HG03064 (cell line): ENCODE measurements around the gene NLGN1.

Experiments
- ATAC-seq: cut with Tn5 transposase; IDR thresholded peaks from one replicate; pipeline ENCODE4 v1.9.1; 2021; ENCODE audit warnings: low read depth; ENCODE audit not compliant: unreplicated experiment

NLGN1 gene

DNA sequence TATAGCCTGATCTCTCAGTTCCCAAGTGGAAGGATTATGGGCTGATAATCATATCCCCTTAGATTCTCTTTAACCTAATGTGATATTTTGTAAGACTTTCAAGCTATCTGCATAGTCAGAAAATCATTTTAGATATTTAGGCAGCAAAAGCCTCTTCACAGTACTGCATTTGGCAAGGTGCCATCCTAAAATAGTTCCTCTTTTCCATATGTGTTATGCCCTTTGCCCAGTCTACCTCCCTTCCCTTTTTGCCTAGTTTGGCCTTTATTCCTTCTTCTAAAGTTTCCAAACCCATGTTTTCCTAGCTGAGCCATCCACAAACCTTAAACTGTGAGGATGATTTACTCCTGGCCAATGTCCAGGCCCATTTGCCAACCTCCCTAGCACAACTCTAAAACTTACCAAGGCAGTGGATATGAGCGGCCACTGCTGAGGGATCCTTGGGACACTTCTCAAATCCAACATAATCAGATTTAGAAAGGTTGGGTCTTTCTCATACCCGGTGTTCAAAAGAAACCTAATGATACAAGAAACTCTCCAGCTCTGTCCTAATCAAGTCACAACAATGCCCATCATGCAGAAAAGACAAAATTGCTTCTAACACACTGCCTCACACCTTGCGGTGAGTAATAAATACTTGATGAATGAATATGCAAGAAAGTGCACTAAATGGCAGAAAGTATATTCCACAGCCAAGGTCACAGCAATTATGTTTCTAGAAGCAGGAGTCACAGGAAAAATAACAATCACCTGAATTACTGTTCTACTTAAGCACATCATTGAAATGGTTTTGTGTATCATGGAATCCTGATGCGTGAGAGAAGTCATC lies 493.9 kb downstream of the NLGN1 start:
- no peak for ATAC-seq

- no peak for ATAC-seq
Measured at GRCh38 chr3:173892547-173892946, 495.0 kb downstream of the NLGN1 start.

GRCh38 chr3:173893066-173893465 lies 495.5 kb downstream of the NLGN1 start:
- no peak for ATAC-seq

- ATAC-seq: no peak
Measured at GRCh38 chr3:173893835-173894234, 496.3 kb downstream of the NLGN1 start.

GRCh38 chr3:173897631-173898030 lies 500.1 kb downstream of the NLGN1 start:
- no peak for ATAC-seq

GRCh38 chr3:173901649-173902048 lies 504.1 kb downstream of the NLGN1 start:
- ATAC-seq: no peak

DNA sequence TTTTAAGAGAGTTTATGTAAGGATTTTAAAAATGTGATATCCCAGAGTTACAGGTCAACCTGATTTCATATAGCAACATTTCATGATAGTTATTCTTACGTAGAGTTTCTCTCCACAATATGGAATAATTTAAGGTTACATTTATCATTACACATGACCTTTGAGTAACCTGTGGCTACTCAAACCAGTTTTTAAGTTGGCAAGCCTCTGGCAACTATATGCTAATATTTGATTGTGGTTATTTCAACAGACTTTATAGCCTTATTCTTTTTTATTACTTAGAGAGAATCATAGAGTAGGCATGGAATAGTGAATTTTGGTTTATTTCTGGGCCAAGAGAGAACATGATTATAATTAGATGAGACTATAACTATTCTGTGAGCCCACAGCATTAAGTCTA lies 504.9 kb downstream of the NLGN1 start:
- no peak for ATAC-seq

GRCh38 chr3:173902871-173903270 lies 505.3 kb downstream of the NLGN1 start:
- no peak for ATAC-seq

GRCh38 chr3:173905381-173905780 lies 507.8 kb downstream of the NLGN1 start:
- no peak for ATAC-seq

- no peak for ATAC-seq
Measured at GRCh38 chr3:173911446-173911845, 513.9 kb downstream of the NLGN1 start.

GRCh38 chr3:173912126-173912525 lies 514.6 kb downstream of the NLGN1 start:
- no peak for ATAC-seq

- no peak for ATAC-seq
Measured at GRCh38 chr3:173913397-173913796, 515.9 kb downstream of the NLGN1 start.

DNA sequence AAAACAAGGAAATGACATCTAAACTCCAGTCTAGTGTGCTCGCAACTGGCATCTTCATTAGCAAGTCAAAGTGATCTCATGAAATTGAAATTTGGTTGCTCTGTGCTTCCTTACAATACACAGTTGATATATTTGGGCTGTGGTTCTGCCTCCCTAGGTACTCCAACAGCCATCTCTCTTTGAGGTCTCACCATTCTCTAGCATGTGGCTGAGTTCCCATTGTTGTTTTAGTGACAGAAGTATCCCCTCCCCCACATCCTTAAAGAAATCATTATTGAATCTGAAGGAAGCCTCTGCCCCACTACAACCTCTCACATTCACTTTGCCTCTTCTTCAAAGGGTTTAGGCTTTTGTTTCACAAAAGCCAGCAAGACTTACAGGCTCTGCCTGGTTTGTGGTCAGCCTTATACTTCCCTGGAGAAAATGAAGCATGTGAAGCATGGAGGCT lies 516.5 kb downstream of the NLGN1 start:
- no peak for ATAC-seq

DNA sequence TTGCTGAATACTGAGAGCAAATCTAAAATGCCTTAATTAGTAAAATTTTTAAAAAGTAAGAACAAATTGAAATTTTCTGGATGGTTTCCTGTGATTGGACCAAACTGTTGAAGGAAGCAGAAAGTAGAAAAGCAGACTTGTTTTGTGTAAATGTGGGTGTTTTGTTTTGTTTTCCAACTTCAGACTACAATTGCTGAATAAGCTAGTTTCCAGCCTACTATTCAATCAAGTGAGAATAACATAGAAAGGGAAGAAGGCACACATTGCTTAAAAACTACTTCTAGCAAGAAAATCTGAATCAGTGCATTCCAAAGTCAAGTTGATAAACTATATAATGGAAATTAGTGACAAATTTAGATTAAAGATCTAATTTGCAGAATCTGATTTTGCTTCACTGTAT lies 519.3 kb downstream of the NLGN1 start:
- no peak for ATAC-seq

DNA sequence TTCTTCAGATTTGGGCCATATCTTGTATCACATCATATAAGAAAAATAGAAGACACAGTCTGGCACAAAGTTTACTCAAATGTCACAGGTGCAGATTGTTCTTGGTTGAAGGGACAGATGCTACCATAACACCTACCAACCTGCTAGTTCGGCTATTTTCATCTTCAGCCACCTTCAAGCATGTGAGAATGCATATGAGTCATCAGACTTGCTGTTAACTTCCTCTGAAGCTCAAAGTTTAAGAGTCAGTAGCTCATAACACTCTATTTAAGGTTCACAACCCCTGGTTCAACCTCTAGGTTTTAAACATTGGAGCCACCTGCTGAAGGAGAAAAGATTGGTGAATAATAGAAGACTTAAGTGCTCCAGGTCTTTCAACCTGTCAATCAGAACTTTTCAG lies 522.8 kb downstream of the NLGN1 start:
- ATAC-seq: no peak

GRCh38 chr3:173921732-173922131 lies 524.2 kb downstream of the NLGN1 start:
- ATAC-seq: no peak

GRCh38 chr3:173923204-173923603 lies 525.7 kb downstream of the NLGN1 start:
- ATAC-seq: no peak

DNA sequence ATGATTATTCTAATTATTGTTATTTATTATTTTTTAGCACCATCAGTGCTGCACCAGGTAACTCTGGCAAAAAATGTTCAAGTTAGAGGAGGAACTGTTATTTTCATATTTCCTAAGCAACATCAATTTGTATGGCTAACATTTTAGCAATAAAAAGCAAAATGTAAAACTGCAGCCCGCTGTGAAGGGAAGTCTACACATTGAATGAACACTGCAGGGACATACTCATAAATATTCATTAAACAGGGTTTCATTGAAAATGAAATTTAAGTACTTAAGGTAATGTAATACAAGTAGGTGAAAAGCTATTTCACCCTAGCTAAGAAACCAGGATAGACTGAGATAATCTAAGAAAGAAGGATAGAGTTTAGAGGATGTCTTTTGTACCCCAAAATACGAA lies 532.7 kb downstream of the NLGN1 start:
- no peak for ATAC-seq

GRCh38 chr3:173932624-173933023 lies 535.1 kb downstream of the NLGN1 start:
- no peak for ATAC-seq

- no peak for ATAC-seq
Measured at GRCh38 chr3:173933113-173933512, 535.6 kb downstream of the NLGN1 start.

GRCh38 chr3:173936316-173936715 lies 538.8 kb downstream of the NLGN1 start:
- ATAC-seq: no peak

- ATAC-seq: no peak
Measured at GRCh38 chr3:173938159-173938558, 540.6 kb downstream of the NLGN1 start.

DNA sequence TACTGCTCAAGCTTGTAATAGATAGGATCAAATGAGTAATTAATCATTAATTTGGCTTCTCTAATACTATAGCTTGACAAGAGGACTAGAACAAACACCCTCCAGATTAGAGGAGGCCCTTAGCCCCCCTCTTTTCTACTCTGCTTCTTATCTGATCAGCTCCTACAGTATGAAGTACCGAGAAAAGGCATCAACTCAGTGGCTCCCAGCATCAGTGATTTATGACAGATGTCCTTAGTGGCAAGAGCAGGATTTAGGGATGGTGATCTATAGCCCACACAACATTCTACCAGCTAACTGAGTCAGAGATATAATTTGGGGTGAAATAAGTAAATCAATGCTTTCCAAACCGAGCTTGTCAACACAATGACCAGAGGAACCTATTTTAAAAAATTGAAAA lies 541.1 kb downstream of the NLGN1 start:
- no peak for ATAC-seq
